HUDEP-2 (cell line): ENCODE results near the gene UGT2B7.
"Not testable (repeated sequence)": the region's sequence is repeated elsewhere in the genome, so short reads cannot be mapped to it uniquely, and the experiment has no call there.

ENCODE experiments used
- DNase-seq, 76 experiments: peaks; one replicate each; lab custom pipeline; 2025; ENCODE audit not compliant: unreplicated experiment in 76 of 76; lab: John Stamatoyannopoulos, UW

The UGT2B7 gene

DNA sequence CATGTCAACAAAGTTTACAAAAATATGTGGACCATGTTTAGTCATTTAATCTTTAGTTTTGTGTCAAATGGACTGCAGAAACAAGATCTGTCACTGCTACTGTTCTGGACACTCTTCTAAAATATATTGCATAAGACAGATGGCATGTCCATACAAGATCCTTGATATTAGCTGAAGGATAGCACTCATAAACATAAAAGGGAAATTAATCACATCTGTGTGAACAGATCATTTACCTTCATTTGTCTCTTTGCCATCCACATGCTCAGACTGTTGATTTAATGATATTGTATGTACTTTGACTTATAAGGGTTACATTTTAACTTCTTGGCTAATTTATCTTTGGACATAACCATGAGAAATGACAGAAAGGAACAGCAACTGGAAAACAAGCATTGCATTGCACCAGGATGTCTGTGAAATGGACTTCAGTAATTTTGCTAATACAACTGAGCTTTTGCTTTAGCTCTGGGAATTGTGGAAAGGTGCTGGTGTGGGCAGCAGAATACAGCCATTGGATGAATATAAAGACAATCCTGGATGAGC, at the start of gene UGT2B7:
Gene UGT2B7, plus strand, starts transcription at position 364 of the 546 bp plus-strand sequence. Its CDS starts 47 bp downstream, at position 411.
- no peak for DNase-seq

DNA sequence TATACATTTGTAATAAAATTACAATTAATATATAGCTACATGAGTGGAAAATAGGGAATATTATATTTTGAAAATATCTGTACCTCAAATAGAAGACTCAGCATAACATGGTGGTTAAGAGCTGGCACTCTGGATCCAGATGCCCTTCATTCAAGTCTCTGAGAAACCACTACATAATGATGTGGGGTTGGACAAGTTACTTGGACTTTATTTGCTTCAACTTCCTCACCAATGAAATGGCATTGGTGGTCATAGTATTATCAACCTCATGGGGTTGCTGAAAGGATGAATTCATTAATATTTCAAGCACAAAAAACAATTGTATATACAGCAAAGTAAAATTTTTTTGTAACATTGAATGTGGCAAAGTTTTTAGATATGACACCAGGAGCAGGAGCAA, 46.4 kb upstream of the UGT2B7 start:
- no peak for DNase-seq

GRCh38 chr4:69050853-69051575, 45.3 kb upstream of the UGT2B7 start:
- DNase-seq = not testable (repeated sequence)

GRCh38 chr4:69051576-69051943, 44.7 kb upstream of the UGT2B7 start:
- no peak for DNase-seq

GRCh38 chr4:69053309-69053885, 42.9 kb upstream of the UGT2B7 start:
- DNase-seq = not testable (repeated sequence)

DNA sequence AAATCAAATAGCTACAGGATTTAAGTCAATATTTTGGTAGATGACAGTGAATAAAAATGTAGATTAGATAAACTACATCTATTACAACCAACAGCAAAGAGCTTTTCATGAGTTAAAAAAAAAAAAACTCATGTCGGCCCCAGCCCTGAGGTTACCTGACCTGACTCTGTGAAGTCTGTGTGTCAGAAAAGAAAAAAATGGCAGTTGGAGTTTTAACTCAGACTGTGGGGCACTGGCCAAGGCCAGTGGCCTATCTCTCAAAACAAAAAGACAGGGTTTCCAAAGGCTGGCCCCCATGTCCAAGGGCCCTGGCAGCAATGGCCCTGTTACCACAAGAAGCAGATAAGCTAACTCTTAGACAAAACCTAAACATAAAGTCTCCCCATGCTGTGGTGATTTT, 42.2 kb upstream of the UGT2B7 start:
- not testable (repeated sequence) for DNase-seq

DNA sequence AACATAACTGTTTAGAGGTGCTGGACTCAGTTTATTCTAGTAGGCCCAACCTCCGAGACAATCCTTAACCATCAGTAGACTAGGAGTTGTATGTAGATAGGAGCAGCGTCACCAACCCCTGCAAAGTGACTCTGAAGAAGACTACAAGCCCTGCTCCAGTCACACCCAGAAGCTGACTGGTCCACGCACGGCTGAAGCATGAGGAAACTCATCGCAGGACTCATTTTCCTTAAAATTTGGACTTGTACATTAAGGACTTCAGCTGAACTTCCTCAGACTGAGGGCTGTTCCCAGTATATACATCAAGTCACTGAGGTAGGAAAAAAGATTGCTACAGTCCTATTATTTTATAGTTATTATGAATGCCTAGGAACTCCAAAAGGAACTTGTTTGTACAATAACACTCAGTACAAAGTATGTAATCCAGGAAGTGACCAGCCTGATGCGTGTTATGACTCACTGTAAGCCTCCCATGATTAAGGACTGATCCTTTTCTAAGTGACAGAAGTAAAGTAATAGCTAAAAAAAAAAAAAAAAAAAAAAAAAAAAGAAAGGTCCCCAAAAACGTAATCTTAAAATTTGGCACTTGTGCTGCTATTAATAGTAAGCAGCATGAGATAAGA, 41.6 kb upstream of the UGT2B7 start:
- no peak for DNase-seq

- no peak for DNase-seq
Measured at GRCh38 chr4:69056150-69056549, 40.1 kb upstream of the UGT2B7 start.

- no peak for DNase-seq
Measured at GRCh38 chr4:69056921-69057550, 39.2 kb upstream of the UGT2B7 start.

- no peak for DNase-seq
Measured at GRCh38 chr4:69057620-69058409, 38.5 kb upstream of the UGT2B7 start.

DNA sequence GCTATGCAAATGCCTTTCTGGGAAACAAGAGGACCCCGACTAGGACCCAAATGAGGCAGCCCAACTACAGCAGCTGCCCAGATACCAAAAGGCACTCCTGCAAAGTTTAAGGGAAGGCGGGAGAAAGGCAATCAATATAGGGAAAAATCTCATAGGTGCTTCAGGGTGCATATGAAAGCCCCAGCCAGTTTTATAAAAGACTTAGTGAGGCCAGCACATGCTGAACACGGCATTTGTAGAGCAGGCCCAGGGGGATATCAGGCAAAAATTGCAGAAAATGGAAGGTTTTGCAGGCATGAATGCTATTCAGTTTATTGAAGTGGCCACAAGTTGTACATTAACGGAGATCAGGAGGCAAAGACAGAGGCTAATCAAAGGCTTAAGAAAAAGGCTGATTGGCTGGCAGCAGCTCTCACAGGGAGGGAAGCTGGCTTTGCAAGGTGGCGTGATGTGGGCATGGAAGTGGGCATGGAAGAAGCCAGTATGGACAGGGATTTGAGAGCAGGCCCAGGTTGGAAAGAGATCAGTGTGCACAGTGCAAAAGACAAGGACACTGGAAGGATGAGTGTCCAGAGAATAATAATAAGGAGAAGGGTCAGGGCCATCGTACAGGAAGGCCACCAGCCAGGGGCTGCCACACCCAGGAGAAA, 37.7 kb upstream of the UGT2B7 start:
- DNase-seq = no peak

GRCh38 chr4:69060651-69061308, 35.5 kb upstream of the UGT2B7 start:
- DNase-seq = peak in 25 of 76 experiments; percentile 0 to 47 (median 24)

DNA sequence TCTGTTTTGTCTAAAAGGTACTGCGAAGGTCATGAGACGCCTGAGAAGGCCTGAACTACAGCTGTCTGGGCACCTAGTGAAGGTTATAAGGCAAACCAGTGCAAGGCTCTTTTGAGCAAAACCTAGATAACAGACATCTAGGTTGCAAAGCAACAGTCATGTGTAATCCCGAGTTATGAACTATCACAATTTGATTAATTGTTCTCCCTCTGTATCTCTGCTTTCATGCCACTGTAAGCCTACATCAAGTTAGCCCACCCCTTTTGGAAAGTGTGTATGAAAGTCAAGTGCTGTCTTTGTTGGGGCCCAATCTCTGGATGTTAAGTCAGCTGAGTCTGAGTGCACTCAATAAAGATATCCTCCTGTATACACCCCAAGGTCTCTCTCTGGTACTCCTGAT, 31.9 kb upstream of the UGT2B7 start:
- DNase-seq = no peak

- peak in 44 of 76 experiments; percentile 1 to 69 (median 26) for DNase-seq
Measured at GRCh38 chr4:69066945-69067344, 29.3 kb upstream of the UGT2B7 start.

DNA sequence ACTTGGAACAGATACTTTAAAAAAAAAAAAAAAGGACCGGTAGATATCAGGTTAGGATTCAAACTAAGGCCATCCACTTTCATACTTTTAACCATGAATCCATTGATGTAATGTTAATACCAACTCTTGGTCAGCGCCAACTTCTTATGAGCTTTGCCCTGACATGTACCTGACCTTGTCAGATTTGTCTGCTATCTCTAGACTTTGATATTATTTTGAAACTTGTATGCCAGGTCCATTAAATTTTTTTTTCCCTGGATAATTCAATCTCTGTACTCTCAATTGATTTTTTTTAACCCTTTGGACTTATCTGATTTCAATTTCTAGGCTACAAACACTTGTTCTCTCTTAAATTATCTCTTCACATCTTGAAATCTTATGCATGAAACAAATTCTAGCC, 27.2 kb upstream of the UGT2B7 start:
- DNase-seq = no peak

- no peak for DNase-seq
Measured at GRCh38 chr4:69070590-69070989, 25.7 kb upstream of the UGT2B7 start.

GRCh38 chr4:69071286-69071685, 25.0 kb upstream of the UGT2B7 start:
- DNase-seq = no peak

DNA sequence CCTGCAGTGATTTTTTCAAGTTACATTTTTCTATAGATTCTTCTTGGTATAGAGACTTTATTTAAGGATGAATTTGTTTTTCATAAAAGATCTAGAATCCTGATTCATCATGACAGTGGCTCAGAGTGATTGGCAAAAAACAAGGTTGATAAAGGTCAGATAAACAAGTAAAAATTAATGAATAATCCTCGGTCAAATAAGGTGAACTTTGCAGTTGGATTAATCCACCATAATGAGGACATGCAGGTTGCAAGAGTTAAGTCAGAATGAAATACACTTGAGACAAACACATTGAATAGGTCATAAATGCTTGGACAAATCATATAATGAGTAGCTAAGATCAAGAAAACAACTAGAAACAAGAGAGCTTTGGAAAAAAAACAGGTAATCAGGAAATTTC, 22.9 kb upstream of the UGT2B7 start:
- no peak for DNase-seq

- no peak for DNase-seq
Measured at GRCh38 chr4:69075061-69075792, 21.0 kb upstream of the UGT2B7 start.
